Tongue (tissue), 2 donors: Measurements from ENCODE around the gene SLC7A6. TPM values are rescaled to one million over a fixed set of nuclear protein-coding genes. Genes with fewer than 3 reads are reported as not detected.

Source experiments
- DNase-seq: peaks from one replicate; pipeline ENCODE4 v3.0.0-alpha.2; 2015
- total RNA-seq: library from RNA; depleted of rRNA; stranded (reverse); fragments of >200 nt; gene quantifications from one replicate; pipeline ENCODE4 v1.2.3, GENCODE V29; 2014

Gene SLC7A6
- total RNA-seq, 1 donor from 2014 or later = 10.8 TPM

DNA sequence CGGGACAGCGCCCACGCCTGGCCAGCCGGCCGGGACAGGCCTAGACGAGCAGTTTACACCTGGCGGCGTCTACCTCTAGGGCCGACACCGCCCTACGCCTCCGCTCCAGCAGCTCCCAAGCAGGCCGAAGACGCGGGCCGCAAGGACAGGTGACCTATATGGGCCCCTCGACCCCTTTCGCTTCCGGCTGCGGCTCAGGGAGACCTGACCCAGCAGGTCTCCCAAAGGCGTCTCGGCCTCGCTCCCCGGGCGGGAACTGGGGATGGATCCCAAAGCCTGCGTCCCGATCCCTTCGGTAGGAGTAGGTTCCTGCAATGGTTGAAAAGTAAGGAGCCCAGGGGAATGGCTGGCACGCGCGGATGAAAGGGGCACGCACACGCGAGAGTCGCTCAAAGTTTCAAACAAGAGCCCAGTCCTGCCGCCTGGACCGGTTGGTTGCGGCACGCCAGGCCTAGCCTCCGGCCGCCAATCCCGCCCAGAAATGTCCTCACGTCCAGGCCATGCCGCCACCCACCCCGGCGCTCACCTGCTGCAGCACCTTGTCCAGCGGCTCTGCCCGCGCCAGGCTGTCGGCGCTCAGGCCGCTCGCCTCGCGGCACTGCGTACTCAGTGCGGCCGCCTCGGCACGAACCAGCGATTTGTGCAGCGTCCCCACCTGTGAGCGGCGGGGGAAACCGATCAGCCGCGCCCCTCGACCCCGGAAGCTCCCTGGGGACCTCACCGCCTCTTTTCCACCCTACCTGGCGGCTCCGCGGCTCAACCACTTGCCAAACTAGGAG lies 29.0 kb upstream of the SLC7A6 start:
- no peak for DNase-seq

- no peak for DNase-seq
These were observed 28.5 kb upstream of the SLC7A6 start, which contains the start of gene ESRP2 for GRCh38 chr16:68235887-68236136. Gene ESRP2 (minus strand): TSS chr16:68236127. CDS start chr16:68236045, 82 bp downstream.

GRCh38 chr16:68236137-68236825 lies 28.0 kb upstream of the SLC7A6 start:
- peak; percentile 54 for DNase-seq

- peak; percentile 40 for DNase-seq
These were observed 27.5 kb upstream of the SLC7A6 start for GRCh38 chr16:68236826-68237242.

GRCh38 chr16:68237243-68238028 lies 26.9 kb upstream of the SLC7A6 start:
- peak; percentile 98 for DNase-seq

DNA sequence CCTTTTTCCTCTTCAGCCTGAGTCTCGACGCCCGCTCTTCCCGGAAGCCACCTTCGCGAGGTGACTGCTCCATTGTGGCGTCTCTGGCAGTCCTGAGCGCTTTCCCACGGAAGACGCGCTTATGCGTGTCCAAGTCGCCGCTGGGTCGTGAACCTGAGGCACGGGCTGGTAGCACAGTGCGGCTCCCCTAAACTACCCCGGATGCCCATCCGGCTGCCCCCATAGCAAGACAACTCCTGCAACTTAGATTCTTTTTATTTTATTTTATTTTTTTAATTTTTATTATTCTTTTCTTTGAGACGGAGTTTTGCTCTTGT lies 26.3 kb upstream of the SLC7A6 start:
- DNase-seq = no peak

GRCh38 chr16:68242085-68242484 lies 22.2 kb upstream of the SLC7A6 start:
- no peak for DNase-seq

DNA sequence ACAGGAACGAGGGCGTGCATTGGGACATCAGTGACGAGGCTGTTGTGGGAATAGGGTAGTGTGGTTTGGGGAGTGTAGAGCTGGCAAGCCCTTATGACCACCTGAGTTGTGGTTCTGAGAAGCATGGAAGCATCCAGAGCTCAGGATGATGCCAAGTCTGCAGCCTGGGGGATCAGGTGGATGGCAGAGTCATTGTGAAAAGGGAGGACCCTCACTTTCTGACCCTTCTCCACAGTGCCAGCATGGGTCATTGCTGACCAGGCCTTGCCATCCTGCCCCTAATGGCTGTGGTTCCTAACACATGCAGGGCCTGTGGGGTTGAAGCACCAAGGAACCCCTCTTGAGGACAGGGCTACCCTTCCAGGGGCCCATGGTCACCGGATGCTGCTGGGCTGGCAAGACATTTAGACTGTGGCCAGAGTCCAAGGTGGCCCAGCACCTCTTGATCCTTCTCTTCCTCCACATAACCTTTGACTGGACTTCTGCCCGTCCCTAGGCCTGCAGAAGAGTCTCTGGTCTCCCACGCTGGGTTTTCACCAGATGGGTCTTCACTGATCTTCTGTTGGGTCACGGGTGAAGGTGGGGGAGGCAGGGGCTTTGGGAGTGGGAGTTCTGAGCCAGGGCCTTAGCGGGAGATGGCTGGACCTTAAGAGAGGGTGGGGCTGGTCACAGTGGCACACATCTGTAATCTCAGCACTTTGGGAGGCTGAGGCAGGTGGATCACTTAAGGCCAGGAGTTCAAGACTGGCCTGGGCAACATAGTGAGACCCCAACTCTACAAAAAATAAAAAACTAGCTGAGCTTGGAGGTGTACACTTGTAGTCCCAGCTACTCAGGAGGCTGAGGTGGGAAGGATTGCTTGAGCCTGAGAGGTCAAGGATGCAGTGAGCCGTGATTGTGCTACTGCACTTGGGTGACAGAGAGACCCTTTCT lies 21.1 kb upstream of the SLC7A6 start:
- no peak for DNase-seq

- no peak for DNase-seq
These were observed 19.8 kb upstream of the SLC7A6 start for GRCh38 chr16:68244481-68244902.

DNA sequence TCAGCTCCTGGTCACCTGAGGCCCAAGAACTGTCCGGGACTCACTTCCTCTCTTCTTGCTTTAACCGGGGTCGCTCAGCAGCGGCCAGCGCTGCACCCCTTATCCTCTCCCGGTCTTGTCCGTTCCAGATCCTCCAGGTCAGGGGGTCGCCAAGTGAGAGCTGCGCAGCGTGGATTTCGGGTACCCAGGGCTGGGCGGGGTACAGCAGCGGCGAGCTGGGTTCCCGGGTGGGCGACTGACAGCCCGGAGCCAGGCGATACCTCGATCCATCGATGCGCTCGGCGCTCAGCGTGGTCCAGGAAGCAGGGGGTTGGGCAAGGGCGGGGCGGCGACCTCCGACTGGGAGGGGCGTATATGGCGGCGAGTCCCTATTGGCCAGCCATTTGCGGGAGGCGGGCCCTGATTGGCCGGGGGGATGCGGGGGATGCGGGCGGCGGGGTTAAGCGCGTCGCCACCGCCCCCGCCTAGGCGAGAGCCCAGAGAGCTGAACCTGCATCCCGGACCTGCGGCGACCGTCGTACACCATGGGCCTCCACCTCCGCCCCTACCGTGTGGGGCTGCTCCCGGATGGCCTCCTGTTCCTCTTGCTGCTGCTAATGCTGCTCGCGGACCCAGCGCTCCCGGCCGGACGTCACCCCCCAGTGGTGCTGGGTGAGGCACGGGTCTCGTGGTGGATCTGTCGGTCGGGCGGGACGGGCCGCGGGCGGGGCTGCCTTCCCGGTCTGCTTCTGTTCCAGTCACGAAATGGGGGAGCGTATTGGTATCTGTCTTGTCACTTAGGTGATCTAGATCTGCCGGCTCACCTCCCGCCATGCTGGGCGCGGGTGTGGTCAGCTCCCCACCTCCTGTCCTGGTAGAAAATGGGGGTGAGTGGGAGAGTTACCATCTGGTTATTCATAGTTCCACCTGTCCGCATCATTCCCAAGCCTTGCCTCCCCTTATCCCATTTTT lies 19.1 kb upstream of the SLC7A6 start, which contains the start of gene PLA2G15:
Gene PLA2G15 (plus strand): TSS at position 471 of the 951 bp plus-strand sequence. CDS start 54 bp downstream, at position 525.
- DNase-seq = peak; percentile 97

GRCh38 chr16:68246121-68246520 lies 18.2 kb upstream of the SLC7A6 start:
- DNase-seq = no peak

- DNase-seq = no peak
These were observed 17.7 kb upstream of the SLC7A6 start for GRCh38 chr16:68246666-68247065.

- no peak for DNase-seq
These were observed 16.9 kb upstream of the SLC7A6 start for GRCh38 chr16:68247400-68247799.

DNA sequence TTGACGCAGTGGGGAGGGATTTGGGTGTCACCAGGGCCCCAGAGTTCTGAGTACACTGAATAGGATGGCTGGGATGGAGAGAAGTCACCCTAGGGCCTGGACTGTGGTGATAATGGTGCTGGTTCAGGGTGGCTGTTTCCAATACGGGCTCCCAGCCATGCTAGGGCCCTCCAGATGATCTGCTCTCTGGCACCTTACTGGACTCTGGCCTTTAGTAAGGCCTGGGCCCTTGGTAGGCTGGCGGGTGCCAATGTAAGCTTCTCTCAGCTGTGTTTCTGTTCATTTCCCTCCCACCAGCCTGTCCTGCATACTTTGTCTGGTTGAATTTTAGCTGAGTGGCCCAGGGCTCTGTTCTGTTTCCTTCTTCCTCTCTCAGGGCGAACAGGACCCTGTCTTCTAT lies 16.4 kb upstream of the SLC7A6 start:
- no peak for DNase-seq

DNA sequence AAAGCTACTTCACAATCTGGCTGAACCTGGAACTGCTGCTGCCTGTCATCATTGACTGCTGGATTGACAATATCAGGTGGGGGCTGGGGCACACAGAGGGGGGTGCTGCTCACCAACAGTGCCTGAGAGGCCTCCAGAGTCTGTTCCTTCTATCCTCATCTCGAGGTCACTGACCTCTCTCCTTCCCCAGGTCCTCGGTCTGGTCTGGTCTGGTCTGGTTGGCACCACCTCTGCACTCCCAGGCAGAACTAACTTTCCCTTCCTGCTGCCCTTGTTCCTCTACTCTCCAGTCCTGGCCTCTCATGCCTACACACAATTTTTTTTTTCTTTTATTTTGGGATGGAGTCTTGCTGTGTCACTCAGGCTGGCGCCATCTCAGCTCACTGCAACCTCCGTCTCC lies 15.0 kb upstream of the SLC7A6 start:
- DNase-seq = no peak

DNA sequence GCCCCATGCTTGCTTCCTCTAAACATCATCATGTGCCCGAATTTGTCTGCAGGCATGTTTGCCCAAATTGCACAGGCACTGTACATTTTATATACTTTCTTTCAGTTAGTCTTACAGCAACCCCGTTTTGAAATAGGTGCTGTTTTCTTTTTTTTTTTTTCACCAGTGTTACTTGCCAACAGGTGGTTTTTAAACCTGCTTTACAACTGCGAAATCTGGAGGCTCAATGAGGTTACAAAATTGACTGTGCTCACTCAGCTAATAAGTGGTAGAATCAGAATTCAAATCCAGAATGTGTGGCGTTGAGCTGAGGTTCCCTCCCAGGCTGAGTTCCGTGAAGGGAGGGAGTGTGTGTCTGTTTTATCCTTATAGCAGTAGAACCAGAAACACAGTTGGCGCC lies 13.4 kb upstream of the SLC7A6 start:
- no peak for DNase-seq

DNA sequence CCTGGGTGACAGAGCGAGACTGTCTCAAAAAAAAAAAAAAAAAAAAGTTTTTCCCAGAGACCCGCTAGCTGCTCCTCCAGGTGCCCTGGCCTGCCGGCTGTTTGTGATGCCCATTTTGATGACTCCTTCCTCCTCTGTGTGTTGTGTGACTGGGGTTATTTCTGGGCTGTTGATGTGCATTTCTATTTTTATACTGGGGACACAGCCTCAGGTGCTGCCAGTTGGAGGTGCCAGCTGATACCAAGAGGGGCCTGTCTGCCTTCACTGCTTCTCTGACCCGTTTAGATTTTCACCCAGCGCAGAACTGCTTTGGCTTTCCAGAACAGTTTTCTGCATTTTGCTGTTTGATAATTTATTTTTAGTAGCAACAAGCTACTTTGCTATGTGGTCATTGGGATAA lies 12.5 kb upstream of the SLC7A6 start:
- peak; percentile 60 for DNase-seq

- no peak for DNase-seq
These were observed 11.9 kb upstream of the SLC7A6 start for GRCh38 chr16:68252383-68252782.

DNA sequence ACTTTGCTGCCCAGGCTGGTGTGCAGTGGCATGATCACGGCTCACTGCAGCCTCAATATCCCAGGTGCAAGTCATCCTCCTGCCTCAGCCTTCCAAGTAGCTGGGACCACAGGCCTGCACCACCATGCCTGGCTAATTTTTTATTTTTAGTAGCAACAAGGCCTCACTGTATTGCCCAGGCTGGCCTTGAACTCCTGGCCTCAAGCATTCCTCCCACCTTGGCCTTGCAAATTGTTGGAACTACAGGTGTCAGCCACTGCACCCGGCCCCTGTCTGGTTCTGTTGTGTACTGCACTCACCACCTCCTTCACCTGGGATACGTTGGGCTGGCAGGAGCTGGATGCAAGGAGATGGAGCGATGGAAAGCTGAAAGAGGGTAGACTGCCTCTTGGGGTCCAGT lies 10.6 kb upstream of the SLC7A6 start:
- no peak for DNase-seq

GRCh38 chr16:68255712-68256111 lies 8.6 kb upstream of the SLC7A6 start:
- no peak for DNase-seq
